HG02870 (cell line): ENCODE results near the gene UNC5A.

Experiments used
- ATAC-seq: cut with Tn5 transposase; IDR thresholded peaks from one replicate; pipeline ENCODE4 v1.9.1; 2021; ENCODE audit warnings: mild to moderate bottlenecking, moderate library complexity; ENCODE audit not compliant: unreplicated experiment

UNC5A gene

GRCh38 chr5:176799488-176799887, 10.9 kb upstream of the UNC5A start:
- no peak for ATAC-seq

DNA sequence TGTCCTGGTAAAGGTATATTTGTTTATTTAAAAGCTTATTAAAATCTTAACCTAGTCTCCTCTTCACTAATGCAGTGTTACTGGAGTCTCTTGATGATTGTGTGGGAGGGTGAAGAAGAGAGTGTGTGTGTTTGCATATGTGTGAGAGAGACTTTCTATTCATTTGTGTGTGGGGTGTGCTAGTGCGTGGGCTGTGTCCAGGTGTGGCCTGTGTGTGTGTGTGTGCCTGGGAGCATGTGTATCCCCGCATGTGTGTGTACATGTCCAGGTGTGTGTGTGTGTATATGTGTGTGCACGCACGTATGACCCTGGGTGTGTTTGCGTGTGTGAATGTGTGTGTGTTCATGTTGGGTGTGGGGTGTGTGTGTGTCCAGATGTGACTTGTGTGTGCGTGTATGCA, 10.3 kb upstream of the UNC5A start:
- no peak for ATAC-seq

- ATAC-seq = no peak
These were observed 8.1 kb upstream of the UNC5A start for GRCh38 chr5:176802116-176802784.

DNA sequence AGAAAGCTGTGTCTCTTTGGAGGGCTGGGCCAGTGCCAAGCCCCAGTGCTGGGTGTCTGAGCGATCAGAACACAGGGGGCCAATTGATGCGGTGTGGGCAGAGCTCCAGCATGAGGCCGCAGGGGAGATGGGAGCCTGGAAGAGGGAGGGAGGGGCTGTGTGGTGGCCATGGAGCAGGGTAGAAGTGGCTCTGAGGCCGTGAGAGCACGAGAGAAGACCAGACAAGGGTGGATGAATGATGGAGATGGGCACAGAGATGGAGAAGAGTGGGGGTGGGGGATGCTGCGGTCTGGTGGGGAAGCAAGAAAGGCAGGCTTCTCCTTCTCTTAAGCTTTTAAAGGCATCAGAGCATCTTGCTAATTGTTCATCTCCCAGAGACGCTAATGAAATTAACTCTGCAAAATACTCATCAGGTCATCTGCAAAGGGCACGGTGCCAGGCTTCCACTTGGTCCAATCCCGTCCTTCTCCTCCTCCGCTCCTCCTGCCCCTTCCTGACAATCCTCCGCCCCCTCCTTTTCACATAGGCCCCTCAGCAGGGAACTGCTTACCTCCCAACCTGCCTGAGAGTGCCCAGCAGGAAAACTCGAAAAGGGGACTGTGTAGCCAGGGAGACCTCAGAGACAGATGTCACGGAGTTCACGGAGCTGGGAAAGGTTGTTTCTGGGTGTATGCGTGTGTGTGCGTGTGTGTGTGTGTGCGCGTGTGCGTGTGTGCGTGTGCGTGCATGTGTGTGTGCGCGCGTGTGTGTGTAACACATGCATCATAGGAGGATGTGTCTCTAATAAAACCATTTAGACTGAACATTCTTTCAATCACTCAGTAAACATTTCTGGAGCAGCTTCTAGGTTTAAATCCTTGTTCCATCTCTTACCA, 7.1 kb upstream of the UNC5A start:
- no peak for ATAC-seq

- no peak for ATAC-seq
These were observed 6.3 kb upstream of the UNC5A start for GRCh38 chr5:176803943-176804498.

- no peak for ATAC-seq
These were observed 4.2 kb upstream of the UNC5A start for GRCh38 chr5:176806137-176806536.

GRCh38 chr5:176809544-176810080, 747 bp upstream of the UNC5A start:
- ATAC-seq = no peak

DNA sequence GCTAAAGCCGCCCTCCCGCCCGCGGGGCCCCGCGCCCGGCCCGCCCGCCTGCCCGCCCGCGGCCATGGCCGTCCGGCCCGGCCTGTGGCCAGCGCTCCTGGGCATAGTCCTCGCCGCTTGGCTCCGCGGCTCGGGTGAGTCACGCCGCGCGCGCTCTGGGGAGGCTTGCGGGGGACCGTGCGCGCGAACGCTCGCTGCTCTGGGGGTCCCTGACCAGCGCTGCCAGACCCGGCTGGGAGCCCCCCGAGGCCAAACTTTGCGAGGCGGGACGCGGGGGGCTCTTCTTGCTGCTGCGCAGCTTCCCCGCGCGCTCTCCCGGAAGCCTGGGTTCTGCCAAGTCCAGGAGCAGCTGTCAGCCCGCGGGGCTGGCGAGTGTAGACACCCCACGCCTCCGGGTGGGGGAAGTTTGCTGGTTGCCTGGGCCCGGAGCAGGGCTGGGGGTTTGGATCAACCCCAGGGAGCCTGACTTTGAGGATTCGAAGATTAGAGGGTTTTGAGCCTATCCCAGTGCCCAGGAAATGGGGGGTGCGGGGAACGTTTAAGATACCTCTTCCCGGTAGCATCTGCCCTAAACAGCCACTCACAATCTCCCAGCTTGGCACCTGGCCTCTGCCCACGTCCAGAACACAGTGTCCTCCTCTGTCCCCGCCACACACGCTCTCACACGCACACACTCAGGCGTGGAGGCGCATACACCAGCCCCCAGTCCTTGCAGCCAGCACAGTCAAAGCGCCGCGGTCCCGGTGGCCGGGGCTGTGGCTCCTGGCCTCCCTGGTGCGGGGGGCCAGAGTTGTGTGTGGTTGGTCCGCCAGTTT, 535 bp downstream of the UNC5A start:
- ATAC-seq = no peak

DNA sequence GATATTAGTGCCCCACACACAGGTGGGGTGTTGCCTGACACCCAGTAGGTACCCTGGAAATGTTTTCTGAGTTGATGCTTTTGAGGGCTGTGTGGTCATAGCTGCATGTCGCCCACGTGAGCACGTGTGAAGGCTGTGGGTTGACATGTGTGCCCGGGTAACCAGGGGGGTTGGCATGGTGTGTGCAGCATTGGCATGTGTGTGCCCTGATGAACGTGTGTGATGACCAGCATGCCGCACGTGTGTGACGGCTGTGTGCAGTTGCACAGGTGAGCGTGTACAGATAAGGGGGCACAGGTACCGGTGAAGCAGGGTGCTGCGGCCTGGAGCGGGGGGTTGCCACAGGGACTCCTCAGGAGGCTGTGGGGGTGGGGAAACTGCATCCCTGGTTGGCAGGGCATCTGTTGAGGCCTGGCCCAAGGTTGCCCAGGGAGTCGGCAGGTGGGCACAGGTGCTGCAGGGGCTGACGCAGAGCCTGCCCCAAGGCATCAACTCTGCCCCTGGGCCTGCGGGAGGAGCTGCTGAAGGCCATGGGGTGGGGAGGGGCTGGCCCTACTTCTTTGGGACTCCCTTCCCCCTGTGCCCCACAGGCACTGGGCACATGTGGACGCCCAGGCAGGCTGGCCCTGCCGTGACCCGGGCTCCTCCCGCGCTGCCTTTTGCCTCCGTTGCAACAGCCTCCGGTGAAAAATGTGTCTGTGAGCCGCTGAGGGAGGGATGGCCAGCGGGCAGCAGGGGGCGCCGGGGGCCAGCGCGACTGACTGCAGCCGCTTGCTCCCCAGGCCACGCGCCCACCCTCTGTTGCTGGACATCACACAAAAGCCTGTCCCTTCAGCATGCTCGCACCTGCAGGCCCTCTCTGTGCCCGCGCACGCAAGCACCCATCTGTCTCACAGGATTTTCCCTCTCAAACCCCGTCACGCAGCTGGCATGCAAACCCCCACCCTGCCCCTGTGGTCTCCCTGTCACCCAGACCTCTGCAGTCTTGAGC, 2.2 kb downstream of the UNC5A start:
- ATAC-seq = no peak

- no peak for ATAC-seq
These were observed 3.4 kb downstream of the UNC5A start for GRCh38 chr5:176813587-176814312.

- no peak for ATAC-seq
These were observed 3.9 kb downstream of the UNC5A start for GRCh38 chr5:176814313-176814685.

- ATAC-seq = no peak
These were observed 4.6 kb downstream of the UNC5A start for GRCh38 chr5:176814836-176815438.

GRCh38 chr5:176816043-176816745, 5.8 kb downstream of the UNC5A start:
- no peak for ATAC-seq

- ATAC-seq = no peak
These were observed 6.5 kb downstream of the UNC5A start for GRCh38 chr5:176816791-176817347.

- no peak for ATAC-seq
These were observed 7.0 kb downstream of the UNC5A start for GRCh38 chr5:176817369-176817840.

- ATAC-seq = no peak
These were observed 7.5 kb downstream of the UNC5A start for GRCh38 chr5:176817841-176818377.

GRCh38 chr5:176818391-176819098, 8.2 kb downstream of the UNC5A start:
- no peak for ATAC-seq
